AG04450 (cell line): ENCODE results near the gene KLHL30. TPM values are rescaled to one million over a fixed set of nuclear protein-coding genes. Genes with fewer than 3 reads are reported as not detected.

Source experiments
- CTCF ChIA-PET: fragments of 300-600, 350-600 bp; formaldehyde crosslinking; extraction: SDS; loops from one replicate; lab custom pipeline; 2022; ENCODE audit warnings: antibody characterized with exemption, inconsistent platforms; lab: Charles Lee
- POLR2A ChIA-PET: fragments of 350-600 bp; formaldehyde crosslinking; extraction: SDS; loops from one replicate; lab custom pipeline; 2021; ENCODE audit warnings: antibody characterized with exemption, inconsistent platforms; lab: Yijun Ruan, JAX
- DNase-seq: peaks from one replicate; pipeline ENCODE4 v3.0.0-alpha.2; 2011; ENCODE audit warnings: low read depth, low spot score
- H3K27ac ChIP-seq: one replicate; pipeline ENCODE4 v1.5.1; 2012; ENCODE audit warnings: low read depth, low read length, control low read depth
- H3K27me3 ChIP-seq: one replicate; pipeline ENCODE4 v1.6.0; 2012; ENCODE audit warnings: low read length; ENCODE audit not compliant: control insufficient read depth, insufficient read depth
- H3K4me3 ChIP-seq: 2 replicates; pipeline ENCODE4 v1.5.1; 2011; ENCODE audit warnings: mild to moderate bottlenecking, low read depth, low read length, control low read depth
- H3K9me3 ChIP-seq: 2 replicates; pipeline ENCODE4 v1.5.1; 2012; ENCODE audit warnings: low read length; ENCODE audit not compliant: control insufficient read depth, insufficient read depth
- CTCF ChIP-seq: IDR thresholded peaks from 2 replicates; pipeline ENCODE4 v1.5.1; 2011; ENCODE audit warnings: low read depth, low read length, control low read depth, inconsistent platforms
- polyA plus RNA-seq: library from polyadenylated mRNA; depleted of rRNA; stranded (reverse); fragments of >200 nt; gene quantifications from 2 replicates; pipeline ENCODE4 v1.2.3, GENCODE V29; 2011

Gene KLHL30
- polyA plus RNA-seq, 1 experiment: not detected

GRCh38 chr2:238134393-238134785, 4.1 kb upstream of the KLHL30 start:
- CTCF ChIA-PET: no interaction called here
- TF ChIP-seq CTCF: no peak

GRCh38 chr2:238135601-238136150, 2.8 kb upstream of the KLHL30 start:
- no peak overlapping the region for H3K27ac ChIP-seq
- POLR2A ChIA-PET: no interaction called here
- H3K27me3 ChIP-seq: no peaks in the 10 kb centered on the region
- H3K9me3 ChIP-seq: no peaks in the 10 kb centered on the region; the same call in 1 of the 2 replicates
- no peak for DNase-seq
- CTCF ChIA-PET: no interaction called here
- no peak overlapping the region for H3K4me3 ChIP-seq
- TF ChIP-seq CTCF: no peak

More at GRCh38 chr2:238134393-238134785, 4.1 kb upstream of the KLHL30 start:
- H3K9me3 ChIP-seq: no peaks in the 10 kb centered on the region; the same call in 1 of the 2 replicates
- H3K4me3 ChIP-seq: no peak overlapping the region
- no peak overlapping the region for H3K27ac ChIP-seq
- POLR2A ChIA-PET: no interaction called here
- H3K27me3 ChIP-seq: no peaks in the 10 kb centered on the region
- no peak for DNase-seq

- H3K27me3 ChIP-seq: no peaks in the 10 kb centered on the region
- no peak for TF ChIP-seq CTCF
- no peak overlapping the region for H3K4me3 ChIP-seq
- no peak overlapping the region for H3K27ac ChIP-seq
- POLR2A ChIA-PET: interaction anchor here (0.6 kb wide), 1 partner anchor 11 kb away, joined by 3 read pairs; no protein-coding TSS in a partner anchor
- no peaks in the 10 kb centered on the region; the same call in 1 of the 2 replicates for H3K9me3 ChIP-seq
- peak; percentile 26 for DNase-seq
- CTCF ChIA-PET: interaction anchor here (1.0 kb wide), 1 partner anchor 10 kb away, joined by 8 read pairs; no protein-coding TSS in a partner anchor
Observed at GRCh38 chr2:238136820-238137537, 1.5 kb upstream of the KLHL30 start.

GRCh38 chr2:238137885-238138284, 583 bp upstream of the KLHL30 start:
- Histone ChIP-seq H3K27me3 (no peaks in the 10 kb centered on the region), H3K27ac (no peak overlapping the region), H3K4me3 (no peak overlapping the region), H3K9me3 (no peaks in the 10 kb centered on the region; the same call in 1 of the 2 replicates)
- POLR2A ChIA-PET: interaction anchor here (0.6 to 0.7 kb wide), 2 partner anchors 10 to 329 kb away, joined by 3 to 6 read pairs; no protein-coding TSS in a partner anchor
- CTCF ChIA-PET: interaction anchor here (1.0 kb wide), 1 partner anchor 11 kb away, joined by 8 read pairs; no protein-coding TSS in a partner anchor
- TF ChIP-seq CTCF: no peak
- DNase-seq: no peak
